ENCODE measurements around the gene MYB. TPM values are rescaled to one million over a fixed set of nuclear protein-coding genes. Genes with fewer than 3 reads are reported as not detected.

MYB gene
- total RNA-seq, 1 experiment from 2014 or later, result 6.1 TPM

GRCh38 chr6:135182071-135183001 is 1.2 kb downstream of the MYB start (continued):
- no peak for TF ChIP-seq ZBTB21 (CRISPR knock-in tag; IDR thresholded peaks at IDR 0.05; ENCODE audit: borderline replicate concordance)
- no peak for TF ChIP-seq SMAD4 (CRISPR knock-in tag; IDR thresholded peaks at IDR 0.05)
- TF ChIP-seq SP1 (CRISPR knock-in tag; conservative IDR thresholded peaks at IDR 0.05), result 0 out of 2 replicates have a peak, but pooled peaks have one; percentile 32
- no peak for TF ChIP-seq GRHL2 (CRISPR knock-in tag; IDR thresholded peaks at IDR 0.05; ENCODE audit: insufficient replicate concordance, severe bottlenecking)
- TF ChIP-seq AR (CRISPR knock-in tag; IDR thresholded peaks at IDR 0.05), result no peak
- TF ChIP-seq ZNF232 (CRISPR knock-in tag; IDR thresholded peaks at IDR 0.05), result no peak
- no peak for TF ChIP-seq SOX15 (CRISPR knock-in tag; IDR thresholded peaks at IDR 0.05)
- no peak for TF ChIP-seq KAT7 (CRISPR knock-in tag; IDR thresholded peaks at IDR 0.05; ENCODE audit: borderline replicate concordance)
- TF ChIP-seq JAZF1 (CRISPR knock-in tag; IDR thresholded peaks at IDR 0.05), result no peak
- TF ChIP-seq OVOL2 (CRISPR knock-in tag; IDR thresholded peaks at IDR 0.05; ENCODE audit: borderline replicate concordance), result no peak
- TF ChIP-seq, protein P1, sequence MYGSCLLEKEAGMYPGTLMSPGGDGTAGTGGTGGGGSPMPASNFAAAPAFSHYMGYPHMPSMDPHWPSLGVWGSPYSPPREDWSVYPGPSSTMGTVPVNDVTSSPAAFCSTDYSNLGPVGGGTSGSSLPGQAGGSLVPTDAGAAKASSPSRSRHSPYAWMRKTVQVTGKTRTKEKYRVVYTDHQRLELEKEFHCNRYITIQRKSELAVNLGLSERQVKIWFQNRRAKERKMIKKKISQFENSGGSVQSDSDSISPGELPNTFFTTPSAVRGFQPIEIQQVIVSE (CRISPR knock-in tag; IDR thresholded peaks at IDR 0.05; ENCODE audit: borderline replicate concordance), result no peak
- no peak for TF ChIP-seq ZNF512 (CRISPR knock-in tag; IDR thresholded peaks at IDR 0.05; ENCODE audit: borderline replicate concordance)
- TF ChIP-seq, protein P2, sequence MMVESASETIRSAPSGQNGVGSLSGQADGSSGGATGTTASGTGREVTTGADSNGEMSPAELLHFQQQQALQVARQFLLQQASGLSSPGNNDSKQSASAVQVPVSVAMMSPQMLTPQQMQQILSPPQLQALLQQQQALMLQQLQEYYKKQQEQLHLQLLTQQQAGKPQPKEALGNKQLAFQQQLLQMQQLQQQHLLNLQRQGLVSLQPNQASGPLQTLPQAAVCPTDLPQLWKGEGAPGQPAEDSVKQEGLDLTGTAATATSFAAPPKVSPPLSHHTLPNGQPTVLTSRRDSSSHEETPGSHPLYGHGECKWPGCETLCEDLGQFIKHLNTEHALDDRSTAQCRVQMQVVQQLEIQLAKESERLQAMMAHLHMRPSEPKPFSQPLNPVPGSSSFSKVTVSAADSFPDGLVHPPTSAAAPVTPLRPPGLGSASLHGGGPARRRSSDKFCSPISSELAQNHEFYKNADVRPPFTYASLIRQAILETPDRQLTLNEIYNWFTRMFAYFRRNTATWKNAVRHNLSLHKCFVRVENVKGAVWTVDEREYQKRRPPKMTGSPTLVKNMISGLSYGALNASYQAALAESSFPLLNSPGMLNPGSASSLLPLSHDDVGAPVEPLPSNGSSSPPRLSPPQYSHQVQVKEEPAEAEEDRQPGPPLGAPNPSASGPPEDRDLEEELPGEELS (CRISPR knock-in tag; IDR thresholded peaks at IDR 0.05), result no peak
- TF ChIP-seq FOXP1 (CRISPR knock-in tag; IDR thresholded peaks at IDR 0.05; ENCODE audit: borderline replicate concordance), result no peak
- TF ChIP-seq, protein P3, sequence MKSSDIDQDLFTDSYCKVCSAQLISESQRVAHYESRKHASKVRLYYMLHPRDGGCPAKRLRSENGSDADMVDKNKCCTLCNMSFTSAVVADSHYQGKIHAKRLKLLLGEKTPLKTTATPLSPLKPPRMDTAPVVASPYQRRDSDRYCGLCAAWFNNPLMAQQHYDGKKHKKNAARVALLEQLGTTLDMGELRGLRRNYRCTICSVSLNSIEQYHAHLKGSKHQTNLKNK (CRISPR knock-in tag; IDR thresholded peaks at IDR 0.05), result no peak
- TF ChIP-seq ATF3 (CRISPR knock-in tag; conservative IDR thresholded peaks at IDR 0.05), result no peak
- 0 out of 2 replicates have a peak, but pooled peaks have one; percentile 28 for TF ChIP-seq E2F5 (CRISPR knock-in tag; IDR thresholded peaks at IDR 0.05)
- no peak for TF ChIP-seq PRRX2 (CRISPR knock-in tag; IDR thresholded peaks at IDR 0.05)

Measured in WTC11 (cell line).